Peyer's patch (tissue), 4 donors: ENCODE results near the gene NPTX2. TPM values are rescaled to one million over a fixed set of nuclear protein-coding genes. Genes with fewer than 3 reads are reported as not detected.
"Not testable (repeated sequence)": the region's sequence is repeated elsewhere in the genome, so short reads cannot be mapped to it uniquely, and the experiment has no call there.

ENCODE experiments used
- DNase-seq, 3 donors: peaks; one replicate each; pipeline ENCODE4 v3.0.0-alpha.2; 2017 to 2019
- H3K27ac ChIP-seq, 4 donors: fragments of 200-600 bp; sonication (generic); one replicate each; pipeline ENCODE4 v1.5.1; 2016 to 2019
- H3K27me3 ChIP-seq, 2 donors: fragments of 200-600 bp; sonication (generic); one replicate each; pipeline ENCODE4 v1.5.1; 2019
- H3K36me3 ChIP-seq, 3 donors: fragments of 200-600 bp; sonication (generic); one replicate each; pipeline ENCODE4 v1.5.1; 2016 to 2019
- H3K4me1 ChIP-seq, 4 donors: fragments of 200-600 bp; sonication (generic); one replicate each; pipeline ENCODE4 v1.5.1; 2016 to 2019
- H3K4me3 ChIP-seq, 4 donors: fragments of 200-600 bp; sonication (generic); 1 replicate in 3 of 4; 2 replicates in 1 of 4; pipeline ENCODE4 v1.5.1; 2016 to 2019; ENCODE audit warnings: mild to moderate bottlenecking in 1 of 4
- H3K9me3 ChIP-seq, 4 donors: fragments of 200-600 bp; sonication (generic); one replicate each; pipeline ENCODE4 v1.5.1; 2016 to 2019; ENCODE audit warnings: mild to moderate bottlenecking in 1 of 4
- POLR2A ChIP-seq, 2 donors: fragments of 450-650 bp; IDR thresholded peaks; one replicate each; pipeline ENCODE4 v1.5.1; 2017; ENCODE audit warnings: antibody characterized with exemption in 2 of 2, mild to moderate bottlenecking in 2 of 2, moderate library complexity in 2 of 2
- total RNA-seq, 4 donors: library from RNA; depleted of rRNA; stranded (reverse); fragments of >200 nt; gene quantifications; one replicate each; pipeline ENCODE4 v1.1.0, GENCODE V29; 2016
- TF ChIP-seq, protein P1 (sequence below), 6 experiments: fragments of 450-650 bp in 4 of 6; fragments of 200-600 bp in 2 of 6; sonication (generic) in 1 of 6; IDR thresholded peaks; one replicate each; pipeline ENCODE4 v1.5.1; 2017 to 2019; ENCODE audit warnings: antibody characterized with exemption in 6 of 6, mild to moderate bottlenecking in 3 of 6, moderate library complexity in 1 of 6

NPTX2 gene
- total RNA-seq, 4 donors from 2014 or later, result 0.94 to 4.2 (median 3.9) TPM

DNA sequence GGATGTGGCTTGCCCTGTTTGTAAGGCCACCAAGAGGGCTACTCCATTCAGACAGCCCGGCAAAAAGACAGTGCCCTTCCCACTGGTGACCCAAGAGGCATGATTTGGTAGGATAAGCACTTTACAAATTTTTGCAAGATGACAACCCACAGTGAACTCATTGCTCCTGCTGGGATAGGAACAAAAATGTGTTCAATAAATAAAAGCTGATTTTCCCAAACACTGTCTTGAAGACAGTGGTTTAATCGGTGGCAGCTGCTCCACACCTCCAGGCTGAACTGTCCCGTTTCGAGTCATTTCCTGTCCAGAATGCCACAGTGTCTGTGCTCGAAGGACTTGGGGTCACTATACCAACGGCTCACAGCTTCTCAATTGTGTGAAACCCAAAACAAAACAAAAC lies 45.1 kb upstream of the NPTX2 start:
- no peak for DNase-seq
- Histone ChIP-seq H3K9me3 (no peaks in the 10 kb centered on the region), H3K4me3 (no peak overlapping the region), H3K27ac (no peak overlapping the region), H3K36me3 (no peaks in the 10 kb centered on the region), H3K4me1 (no peaks in the 10 kb centered on the region), H3K27me3 (no peaks in the 10 kb centered on the region)
- TF ChIP-seq, protein P1, sequence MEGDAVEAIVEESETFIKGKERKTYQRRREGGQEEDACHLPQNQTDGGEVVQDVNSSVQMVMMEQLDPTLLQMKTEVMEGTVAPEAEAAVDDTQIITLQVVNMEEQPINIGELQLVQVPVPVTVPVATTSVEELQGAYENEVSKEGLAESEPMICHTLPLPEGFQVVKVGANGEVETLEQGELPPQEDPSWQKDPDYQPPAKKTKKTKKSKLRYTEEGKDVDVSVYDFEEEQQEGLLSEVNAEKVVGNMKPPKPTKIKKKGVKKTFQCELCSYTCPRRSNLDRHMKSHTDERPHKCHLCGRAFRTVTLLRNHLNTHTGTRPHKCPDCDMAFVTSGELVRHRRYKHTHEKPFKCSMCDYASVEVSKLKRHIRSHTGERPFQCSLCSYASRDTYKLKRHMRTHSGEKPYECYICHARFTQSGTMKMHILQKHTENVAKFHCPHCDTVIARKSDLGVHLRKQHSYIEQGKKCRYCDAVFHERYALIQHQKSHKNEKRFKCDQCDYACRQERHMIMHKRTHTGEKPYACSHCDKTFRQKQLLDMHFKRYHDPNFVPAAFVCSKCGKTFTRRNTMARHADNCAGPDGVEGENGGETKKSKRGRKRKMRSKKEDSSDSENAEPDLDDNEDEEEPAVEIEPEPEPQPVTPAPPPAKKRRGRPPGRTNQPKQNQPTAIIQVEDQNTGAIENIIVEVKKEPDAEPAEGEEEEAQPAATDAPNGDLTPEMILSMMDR (IDR thresholded peaks at IDR 0.05), result no peak
- TF ChIP-seq POLR2A (IDR thresholded peaks at IDR 0.05), result no peak

DNA sequence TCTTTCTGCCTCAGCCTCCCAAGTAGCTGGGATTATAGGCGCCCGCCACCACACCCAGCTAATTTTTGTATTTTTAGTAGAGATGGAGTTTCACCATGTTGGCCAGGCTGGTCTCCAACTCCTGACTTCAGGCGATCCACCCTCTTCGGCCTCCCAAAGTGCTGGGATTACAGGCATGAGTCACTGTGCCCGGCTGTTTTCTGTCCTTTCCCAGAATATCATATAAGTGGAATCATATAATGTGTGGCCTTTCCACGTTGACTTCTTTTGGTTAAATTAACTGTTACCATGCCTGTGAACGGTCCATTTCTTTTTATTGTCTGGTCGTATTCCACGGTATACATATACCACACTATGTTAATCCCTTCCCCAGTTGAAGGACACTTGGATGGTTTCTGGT lies 44.4 kb upstream of the NPTX2 start:
- not testable (repeated sequence) for H3K36me3 ChIP-seq, DNase-seq, H3K4me1 ChIP-seq, H3K4me3 ChIP-seq, H3K9me3 ChIP-seq, H3K27me3 ChIP-seq, H3K27ac ChIP-seq

DNA sequence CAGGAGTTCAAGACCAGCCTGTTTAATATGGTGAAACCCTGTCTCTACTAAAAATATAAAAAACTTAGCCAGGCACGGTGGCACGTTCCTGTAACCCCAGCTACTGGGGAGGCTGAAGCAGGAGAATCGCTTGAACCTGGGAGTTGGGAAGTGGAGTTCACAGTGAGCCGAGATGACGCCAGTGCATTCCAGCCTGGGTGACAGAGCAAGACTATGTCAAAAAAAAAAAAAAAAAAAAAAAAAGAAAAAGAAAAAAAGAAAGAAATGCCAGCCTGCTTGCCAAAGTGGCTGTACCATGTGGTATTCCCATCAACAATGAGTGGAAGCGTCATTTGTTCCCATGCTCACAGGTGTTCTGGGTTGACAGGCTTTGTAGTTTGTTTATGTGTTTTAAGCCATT lies 43.3 kb upstream of the NPTX2 start:
- H3K9me3 ChIP-seq, result no peaks in the 10 kb centered on the region
- no peaks in the 10 kb centered on the region for H3K4me1 ChIP-seq
- no peaks in the 10 kb centered on the region for H3K27me3 ChIP-seq
- no peak overlapping the region for H3K4me3 ChIP-seq
- no peak for TF ChIP-seq POLR2A (IDR thresholded peaks at IDR 0.05)
- TF ChIP-seq, protein P1 (IDR thresholded peaks at IDR 0.05), result no peak
- DNase-seq, result no peak
- no peak overlapping the region for H3K27ac ChIP-seq
- H3K36me3 ChIP-seq, result no peaks in the 10 kb centered on the region

DNA sequence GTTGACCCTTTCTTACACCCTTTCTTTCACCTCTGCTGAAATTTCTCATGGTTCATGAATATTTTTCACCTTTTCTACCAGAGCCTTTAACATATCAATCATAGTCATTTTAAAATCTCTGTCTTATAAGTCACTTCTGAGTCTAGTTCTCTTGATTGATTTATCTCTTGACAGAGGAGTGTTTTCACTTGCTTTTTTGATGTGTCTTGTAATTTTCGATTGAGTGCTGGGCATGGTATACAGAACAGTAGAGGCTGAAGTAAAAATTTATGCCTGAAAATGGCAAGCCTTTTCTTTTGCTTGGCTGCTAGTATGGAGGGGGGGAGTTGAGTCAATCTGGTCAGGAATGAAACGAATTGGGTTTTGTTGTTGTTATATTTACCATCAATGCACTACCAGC lies 41.2 kb upstream of the NPTX2 start:
- no peak for TF ChIP-seq POLR2A (IDR thresholded peaks at IDR 0.05)
- TF ChIP-seq, protein P1 (IDR thresholded peaks at IDR 0.05), result no peak
- no peaks in the 10 kb centered on the region for H3K9me3 ChIP-seq
- no peaks in the 10 kb centered on the region for H3K36me3 ChIP-seq
- H3K27ac ChIP-seq, result no peak overlapping the region
- no peaks in the 10 kb centered on the region for H3K27me3 ChIP-seq
- H3K4me3 ChIP-seq, result no peak overlapping the region
- DNase-seq, result no peak
- H3K4me1 ChIP-seq, result no peaks in the 10 kb centered on the region

DNA sequence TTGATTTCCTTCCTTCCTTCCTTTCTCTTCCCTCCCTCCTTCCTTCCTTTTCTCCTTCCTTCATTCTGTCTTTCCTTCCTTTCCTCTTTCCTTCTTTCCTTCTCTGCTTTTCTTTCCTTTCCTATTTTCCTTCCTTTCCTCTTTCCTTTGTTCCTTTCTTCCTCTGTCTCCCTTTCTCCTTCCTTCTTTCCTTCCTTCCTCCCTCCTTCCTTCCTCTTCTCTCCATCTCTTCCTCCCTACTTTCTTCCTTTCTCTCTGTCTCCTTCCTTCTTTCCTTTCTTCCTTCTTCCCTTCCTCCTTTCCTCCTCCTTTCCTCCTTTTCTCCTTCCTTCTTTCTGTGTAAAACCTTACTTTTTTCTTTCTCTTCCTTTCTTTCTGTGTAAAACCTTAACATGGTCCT lies 32.3 kb upstream of the NPTX2 start:
- no peaks in the 10 kb centered on the region for H3K9me3 ChIP-seq
- no peak overlapping the region for H3K27ac ChIP-seq
- no peaks in the 10 kb centered on the region for H3K4me1 ChIP-seq
- TF ChIP-seq, protein P1 (IDR thresholded peaks at IDR 0.05), result no peak
- TF ChIP-seq POLR2A (IDR thresholded peaks at IDR 0.05), result no peak
- no peaks in the 10 kb centered on the region for H3K27me3 ChIP-seq
- no peak for DNase-seq
- H3K4me3 ChIP-seq, result no peak overlapping the region
- H3K36me3 ChIP-seq, result no peaks in the 10 kb centered on the region

DNA sequence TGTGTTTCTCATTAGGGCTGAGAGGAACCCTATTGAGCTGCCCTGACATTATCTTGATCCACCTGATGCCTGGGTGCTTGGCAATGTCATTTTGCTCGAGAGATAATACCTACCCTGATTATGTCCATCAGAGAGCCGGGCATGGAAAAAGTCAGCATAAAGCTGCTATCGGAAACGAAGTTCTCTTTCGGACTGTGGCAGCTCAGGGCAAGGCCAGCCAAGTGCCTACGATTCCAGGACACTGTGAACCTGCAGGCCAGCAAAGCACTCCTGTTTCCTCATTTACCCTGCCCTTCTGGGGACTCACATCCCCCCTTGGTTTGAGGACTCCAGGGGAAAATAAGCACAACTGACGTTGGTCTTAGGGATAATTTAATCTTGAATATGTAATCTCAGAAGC lies 25.2 kb upstream of the NPTX2 start:
- Histone ChIP-seq H3K4me1 (no peaks in the 10 kb centered on the region), H3K9me3 (no peaks in the 10 kb centered on the region), H3K36me3 (no peaks in the 10 kb centered on the region), H3K27me3 (no peaks in the 10 kb centered on the region), H3K4me3 (no peak overlapping the region), H3K27ac (no peak overlapping the region)
- DNase-seq, result no peak
- TF ChIP-seq, protein P1 (IDR thresholded peaks at IDR 0.05), result no peak
- no peak for TF ChIP-seq POLR2A (IDR thresholded peaks at IDR 0.05)
